HepG2 (cell line): Measurements from ENCODE around the gene ACSS3. TPM values are rescaled to one million over a fixed set of nuclear protein-coding genes. Genes with fewer than 3 reads are reported as not detected.

Experiments used
- ATAC-seq: fragments of 200-7000 bp; cut with Tn5 transposase; 3 replicates; pipeline ENCODE4 v1.9.1; 2020; ENCODE audit warnings: mild to moderate bottlenecking, moderate library complexity
- BruUV-seq: library from RNA; stranded (reverse); fragments of 400-500 nt; replicated peaks from 2 replicates; lab custom pipeline; 2021; lab: Mats Ljungman, UMichigan
- CTCF ChIA-PET: fragments of 300-600 bp; formaldehyde crosslinking; extraction: SDS; loops from one replicate; lab custom pipeline; 2021; ENCODE audit warnings: low total read pairs, inconsistent platforms, low intra/inter-chr PET ratio; lab: Yijun Ruan, JAX
- POLR2A ChIA-PET: fragments of 350-600 bp; sonication (Branson Sonifier 250); formaldehyde crosslinking; loops from one replicate; lab custom pipeline; 2020; ENCODE audit warnings: antibody characterized with exemption, inconsistent platforms; lab: Yijun Ruan, JAX
- DNase-seq: peaks from one replicate; pipeline ENCODE4 v3.0.0-alpha.2; 2015; ENCODE audit warnings: low spot score
- FAIRE-seq: peaks from 3 replicates; lab custom pipeline; 2011; peaks lifted over from hg19 to GRCh38; lab: Jason Lieb, UNC
- H2AFZ ChIP-seq: one replicate; pipeline ENCODE4 v1.6.1; 2011; ENCODE audit warnings: low read length, inconsistent platforms
- H3K27ac ChIP-seq: fragments of 300-600 bp; 3 replicates; pipeline ENCODE4 v1.8.0; 2011; ENCODE audit warnings: mixed run types, mild to moderate bottlenecking, mixed read lengths, low read length, inconsistent platforms; ENCODE audit not compliant: insufficient read depth; ENCODE audit errors: extremely low read length
- H3K27me3 ChIP-seq, 2 experiments: fragments of 200-600 bp in 1 of 2; 2 replicates in 1 of 2; 3 replicates in 1 of 2; pipeline versions ENCODE4 v1.6.0 to v1.8.0; 2011; ENCODE audit warnings: low read length in 2 of 2, mild to moderate bottlenecking in 2 of 2, moderate library complexity in 2 of 2, inconsistent platforms in 1 of 2; ENCODE audit not compliant: insufficient read depth in 2 of 2, control insufficient read depth in 1 of 2
- H3K36me3 ChIP-seq, 2 experiments: fragments of 200-600 bp in 1 of 2; replicated peaks in 1 of 2; 2 replicates in 1 of 2; 3 replicates in 1 of 2; pipeline versions ENCODE4 v1.5.1 to v1.8.0; 2011; ENCODE audit warnings: low read length in 2 of 2, inconsistent platforms in 1 of 2; ENCODE audit not compliant: insufficient read depth in 2 of 2, control insufficient read depth in 1 of 2
- H3K4me1 ChIP-seq: 2 replicates; pipeline ENCODE4 v1.5.1; 2012; ENCODE audit warnings: low read length, inconsistent platforms; ENCODE audit not compliant: insufficient read depth
- H3K4me2 ChIP-seq: 2 replicates; pipeline ENCODE4 v1.6.0; 2011; ENCODE audit warnings: low read depth, low read length, inconsistent platforms
- H3K4me3 ChIP-seq, 3 experiments: fragments of 200-600 bp in 1 of 3; sonication (generic), shearing (Covaris generic) in 1 of 3; replicated peaks in 1 of 3; 2 replicates each; pipeline ENCODE4 v1.5.1; 2011 to 2016; ENCODE audit warnings: low read length in 3 of 3, inconsistent platforms in 2 of 3, low read depth in 2 of 3, mild to moderate bottlenecking in 2 of 3, control low read depth in 1 of 3, mixed read lengths in 1 of 3; ENCODE audit not compliant: insufficient read depth in 1 of 3
- H3K79me2 ChIP-seq: one replicate; pipeline ENCODE4 v1.6.1; 2011; ENCODE audit warnings: low read length, inconsistent platforms; ENCODE audit not compliant: insufficient read depth
- H3K9ac ChIP-seq: 2 replicates; pipeline ENCODE4 v1.6.0; 2011; ENCODE audit warnings: mild to moderate bottlenecking, low read depth, low read length, inconsistent platforms; ENCODE audit not compliant: insufficient read depth
- H3K9me3 ChIP-seq: 2 replicates; pipeline ENCODE4 v1.5.1; 2012; ENCODE audit warnings: mild to moderate bottlenecking, low read length
- H4K20me1 ChIP-seq: 2 replicates; pipeline ENCODE4 v1.6.0; 2011; ENCODE audit warnings: inconsistent platforms, mild to moderate bottlenecking, low read length, moderate library complexity; ENCODE audit not compliant: insufficient read depth
- BRCA1 ChIP-seq: sonication (generic); formaldehyde crosslinking; IDR thresholded peaks from 2 replicates; pipeline ENCODE4 v1.4.0; 2020; ENCODE audit warnings: missing genetic modification reagents
- DNMT3B ChIP-seq: conservative IDR thresholded peaks from 2 replicates; pipeline ENCODE4 v1.6.1; 2016; ENCODE audit warnings: missing biosample characterization, control low read depth
- ISX ChIP-seq: sonication (generic); formaldehyde crosslinking; conservative IDR thresholded peaks from 2 replicates; pipeline ENCODE4 v1.5.0; 2020; ENCODE audit warnings: missing genetic modification reagents
- MEF2D ChIP-seq: sonication (generic); formaldehyde crosslinking; IDR thresholded peaks from 2 replicates; pipeline ENCODE4 v1.5.1; 2020; ENCODE audit warnings: mild to moderate bottlenecking, missing genetic modification reagents
- ZNF101 ChIP-seq: sonication (generic); formaldehyde crosslinking; IDR thresholded peaks from 2 replicates; pipeline ENCODE4 v1.4.0; 2020; ENCODE audit warnings: mild to moderate bottlenecking, low read depth, missing genetic modification reagents, borderline replicate concordance
- ZNF251 ChIP-seq: sonication (generic); formaldehyde crosslinking; IDR thresholded peaks from 2 replicates; pipeline ENCODE4 v1.9.0; 2021; ENCODE audit warnings: mild to moderate bottlenecking, missing genetic modification reagents
- ZNF30 ChIP-seq: sonication (generic); formaldehyde crosslinking; IDR thresholded peaks from 2 replicates; pipeline ENCODE4 v1.5.0; 2020; ENCODE audit warnings: mild to moderate bottlenecking, missing genetic modification reagents
- ZNF33A ChIP-seq: sonication (generic); formaldehyde crosslinking; IDR thresholded peaks from 2 replicates; pipeline ENCODE4 v1.5.1; 2020; ENCODE audit warnings: missing genetic modification reagents, mild to moderate bottlenecking, moderate library complexity, borderline replicate concordance
- ZNF468 ChIP-seq: sonication (generic); formaldehyde crosslinking; IDR thresholded peaks from 2 replicates; pipeline ENCODE4 v1.8.0; 2022; ENCODE audit warnings: mild to moderate bottlenecking, moderate library complexity, missing genetic modification reagents
- ZNF558 ChIP-seq: sonication (generic); formaldehyde crosslinking; IDR thresholded peaks from 2 replicates; pipeline ENCODE4 v1.9.0; 2022; ENCODE audit warnings: mild to moderate bottlenecking, missing genetic modification reagents, borderline replicate concordance
- ZNF564 ChIP-seq: sonication (generic); formaldehyde crosslinking; IDR thresholded peaks from 2 replicates; pipeline ENCODE4 v1.8.1; 2023; ENCODE audit warnings: mild to moderate bottlenecking, missing genetic modification reagents
- ZNF598 ChIP-seq: sonication (generic); formaldehyde crosslinking; IDR thresholded peaks from 2 replicates; pipeline ENCODE4 v1.5.1; 2020; ENCODE audit warnings: mild to moderate bottlenecking, missing genetic modification reagents, borderline replicate concordance
- ZNF792 ChIP-seq: IDR thresholded peaks from 2 replicates; pipeline ENCODE4 v1.6.1; 2016
- WGBS: methylation state at CpG from one replicate; pipeline ENCODE4 v1.1.6; 2017; ENCODE audit warnings: low lambda C conversion rate; 5-methylcytosine and 5-hydroxymethylcytosine counted together
- in situ Hi-C: cut with HindIII; loops from 2 replicates; pipeline ENCODE4 v1.10.0; 2017; ENCODE audit warnings: low pct_unique_long_range_greater_than_20kb; ENCODE audit not compliant: extremely low pct_ligation_motif_present
- intact Hi-C: fragments of 100-400 bp; cut with micrococcal nuclease; formaldehyde crosslinking; loops from one replicate; pipeline ENCODE4 v1.10.0; 2022; ENCODE audit not compliant: unreplicated experiment
- polyA plus RNA-seq, 8 experiments: library from polyadenylated mRNA; depleted of rRNA in 3 of 8; stranded (reverse) in 7 of 8; unstranded in 1 of 8; fragments of >200 nt; fragmentation: Illumina TruSeq in 4 of 8; extraction: Trizol in 4 of 8; gene quantifications; 2 replicates each; pipeline versions ENCODE4 v1.2.1 to v1.2.3, GENCODE V29; 2011 to 2016; ENCODE audit warnings: low read depth in 4 of 8, missing spikeins in 1 of 8, mixed read lengths in 1 of 8; ENCODE audit not compliant: insufficient read depth in 1 of 8
- total RNA-seq, 5 experiments: library from RNA; depleted of rRNA; stranded (reverse); fragments of >200 nt; fragmentation: Illumina TruSeq; extraction: Trizol; gene quantifications; 2 replicates each; pipeline ENCODE4 v1.2.3, GENCODE V29; 2016; ENCODE audit warnings: low read depth in 1 of 5
- TF ChIP-seq, protein P1 (sequence below): sonication (generic); formaldehyde crosslinking; IDR thresholded peaks from 2 replicates; pipeline ENCODE4 v1.5.0; 2020; ENCODE audit warnings: missing genetic modification reagents, mild to moderate bottlenecking, borderline replicate concordance
- TF ChIP-seq, protein P2 (sequence below): sonication (generic); formaldehyde crosslinking; IDR thresholded peaks from 2 replicates; pipeline ENCODE4 v1.4.0; 2020; ENCODE audit warnings: mild to moderate bottlenecking, missing genetic modification reagents
- TF ChIP-seq, protein P3 (sequence below): sonication (generic); formaldehyde crosslinking; IDR thresholded peaks from 2 replicates; pipeline ENCODE4 v1.8.1; 2023; ENCODE audit warnings: mild to moderate bottlenecking, inconsistent platforms, moderate library complexity, missing genetic modification reagents, borderline replicate concordance

The ACSS3 gene
- total and polyA plus RNA-seq, 2 of the 13 experiments (the other 11 are each of a cell fraction or from before 2014, with no cell fraction given): 79.5 to 86.3 TPM

DNA sequence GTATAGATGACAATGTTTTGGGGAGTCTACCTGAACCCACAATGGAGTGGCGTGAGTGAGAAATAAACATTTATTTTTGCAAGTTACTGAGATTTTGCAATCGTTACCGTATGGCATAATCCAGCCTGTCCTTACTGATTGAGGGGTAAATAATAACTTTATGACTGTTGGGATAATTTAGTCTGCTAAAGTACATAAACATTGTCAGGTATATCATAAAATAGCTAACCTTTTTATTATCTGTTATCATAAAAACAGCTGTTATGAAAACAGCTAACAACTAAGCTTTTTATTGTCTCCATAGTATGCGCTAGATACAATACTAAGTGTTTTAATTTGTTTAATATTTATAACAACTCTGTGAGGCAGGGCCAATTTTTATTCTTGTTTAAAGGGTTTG is 10.3 kb downstream of the ACSS3 start:
- ChIA-PET POLR2A (interaction anchor here (1.6 kb wide), 1 partner anchor 10 kb away, joined by 8 read pairs; the partner anchor contains the start of gene ACSS3), CTCF (no interaction called here)
- Histone ChIP-seq H3K36me3 (peaks cover 0 to 2% of the 10 kb centered on the region in 2 experiments; a peak in 1 of 5 replicates), H2AFZ (no peak overlapping the region), H3K27me3 (no peaks in the 10 kb centered on the region), H3K4me1 (peaks cover 86% of the 10 kb centered on the region), H3K9ac (no peak overlapping the region), H3K4me2 (no peak overlapping the region), H4K20me1 (peaks cover 3% of the 10 kb centered on the region; the same call in 1 of the 2 replicates), H3K27ac (no peak overlapping the region), H3K4me3 (no peak overlapping the region), H3K79me2 (peaks cover 97% of the 10 kb centered on the region), H3K9me3 (no peaks in the 10 kb centered on the region)
- ATAC-seq (no peak), FAIRE-seq (no peak), DNase-seq (no peak)
- 97% methylated on average over 4 of the region's 4 CpGs for WGBS
- TF ChIP-seq ZNF598 (no peak), ISX (no peak), ZNF101 (CRISPR knock-in tag) (no peak), DNMT3B (no peak)
- TF ChIP-seq, protein P1, sequence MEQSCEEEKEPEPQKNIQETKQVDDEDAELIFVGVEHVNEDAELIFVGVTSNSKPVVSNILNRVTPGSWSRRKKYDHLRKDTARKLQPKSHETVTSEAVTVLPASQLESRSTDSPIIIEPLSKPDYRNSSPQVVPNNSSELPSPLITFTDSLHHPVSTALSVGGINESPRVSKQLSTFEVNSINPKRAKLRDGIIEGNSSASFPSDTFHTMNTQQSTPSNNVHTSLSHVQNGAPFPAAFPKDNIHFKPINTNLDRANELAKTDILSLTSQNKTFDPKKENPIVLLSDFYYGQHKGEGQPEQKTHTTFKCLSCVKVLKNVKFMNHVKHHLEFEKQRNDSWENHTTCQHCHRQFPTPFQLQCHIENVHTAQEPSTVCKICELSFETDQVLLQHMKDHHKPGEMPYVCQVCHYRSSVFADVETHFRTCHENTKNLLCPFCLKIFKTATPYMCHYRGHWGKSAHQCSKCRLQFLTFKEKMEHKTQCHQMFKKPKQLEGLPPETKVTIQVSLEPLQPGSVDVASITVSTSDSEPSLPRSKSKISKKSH (CRISPR knock-in tag): no peak
- intact Hi-C loops: no loop called here
- in situ Hi-C loops: no loop called here
- no TSS peak for BruUV-seq

DNA sequence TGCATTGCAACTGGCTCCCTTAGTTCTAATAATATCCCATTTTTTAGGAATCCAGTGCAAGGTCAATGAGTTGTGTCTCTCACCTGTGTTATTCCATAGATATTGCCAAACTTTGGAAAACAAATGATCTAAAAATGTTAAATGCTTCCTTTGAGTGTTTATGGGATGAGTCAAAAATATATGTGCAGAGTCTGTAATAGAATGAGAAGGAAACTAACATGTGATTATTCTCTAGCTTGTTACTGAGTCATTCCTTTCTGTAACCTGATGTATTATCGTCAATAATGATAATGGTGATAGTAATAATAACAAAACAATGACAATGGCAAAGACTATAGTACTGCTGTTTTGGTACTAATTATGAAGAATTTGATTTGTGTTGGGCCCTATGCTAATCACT is 11.5 kb downstream of the ACSS3 start:
- Histone ChIP-seq H3K27me3 (no peaks in the 10 kb centered on the region), H3K9me3 (no peaks in the 10 kb centered on the region), H3K36me3 (peaks cover 0 to 2% of the 10 kb centered on the region in 2 experiments; a peak in 1 of 5 replicates), H2AFZ (no peak overlapping the region), H3K27ac (no peak overlapping the region), H3K4me1 (peaks cover 77% of the 10 kb centered on the region), H3K79me2 (peaks cover 98% of the 10 kb centered on the region), H4K20me1 (peaks cover 5% of the 10 kb centered on the region; the same call in 1 of the 2 replicates), H3K4me3 (no peak overlapping the region), H3K9ac (no peak overlapping the region), H3K4me2 (peak overlapping the region; percentile 13; the same call in 1 of the 2 replicates)
- BruUV-seq: no TSS peak
- ATAC-seq: no peak
- intact Hi-C loops: no loop called here
- no peak for FAIRE-seq
- ChIA-PET POLR2A (interaction anchor here (1.6 kb wide), 1 partner anchor 11 kb away, joined by 8 read pairs; the partner anchor contains the start of gene ACSS3), CTCF (no interaction called here)
- no peak for DNase-seq
- in situ Hi-C loops: no loop called here
- WGBS: 91% methylated on average over 1 of the region's 1 CpG
- TF ChIP-seq BRCA1 (CRISPR knock-in tag) (no peak), ZNF251 (no peak), ZNF564 (CRISPR knock-in tag) (no peak), ZNF30 (CRISPR knock-in tag) (no peak), ZNF558 (CRISPR knock-in tag) (no peak), ZNF468 (CRISPR knock-in tag) (no peak), ZNF33A (CRISPR knock-in tag) (no peak), MEF2D (CRISPR knock-in tag) (no peak), ZNF792 (CRISPR knock-in tag) (no peak)
- TF ChIP-seq, protein P2, sequence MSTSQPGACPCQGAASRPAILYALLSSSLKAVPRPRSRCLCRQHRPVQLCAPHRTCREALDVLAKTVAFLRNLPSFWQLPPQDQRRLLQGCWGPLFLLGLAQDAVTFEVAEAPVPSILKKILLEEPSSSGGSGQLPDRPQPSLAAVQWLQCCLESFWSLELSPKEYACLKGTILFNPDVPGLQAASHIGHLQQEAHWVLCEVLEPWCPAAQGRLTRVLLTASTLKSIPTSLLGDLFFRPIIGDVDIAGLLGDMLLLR: no peak
- TF ChIP-seq, protein P3, sequence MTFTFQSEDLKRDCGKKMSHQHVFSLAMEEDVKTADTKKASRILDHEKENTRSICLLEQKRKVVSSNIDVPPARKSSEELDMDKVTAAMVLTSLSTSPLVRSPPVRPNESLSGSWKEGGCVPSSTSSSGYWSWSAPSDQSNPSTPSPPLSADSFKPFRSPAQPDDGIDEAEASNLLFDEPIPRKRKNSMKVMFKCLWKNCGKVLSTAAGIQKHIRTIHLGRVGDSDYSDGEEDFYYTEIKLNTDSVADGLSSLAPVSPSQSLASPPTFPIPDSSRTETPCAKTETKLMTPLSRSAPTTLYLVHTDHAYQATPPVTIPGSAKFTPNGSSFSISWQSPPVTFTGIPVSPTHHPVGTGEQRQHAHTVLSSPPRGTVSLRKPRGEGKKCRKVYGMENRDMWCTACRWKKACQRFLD: no peak
